ENCODE data around the gene TUSC2. TPM values are rescaled to one million over a fixed set of nuclear protein-coding genes. Genes with fewer than 3 reads are reported as not detected.

The TUSC2 gene
- total and polyA plus RNA-seq, 2 experiments from 2014 or later, result 30.0 to 45.6 TPM

DNA sequence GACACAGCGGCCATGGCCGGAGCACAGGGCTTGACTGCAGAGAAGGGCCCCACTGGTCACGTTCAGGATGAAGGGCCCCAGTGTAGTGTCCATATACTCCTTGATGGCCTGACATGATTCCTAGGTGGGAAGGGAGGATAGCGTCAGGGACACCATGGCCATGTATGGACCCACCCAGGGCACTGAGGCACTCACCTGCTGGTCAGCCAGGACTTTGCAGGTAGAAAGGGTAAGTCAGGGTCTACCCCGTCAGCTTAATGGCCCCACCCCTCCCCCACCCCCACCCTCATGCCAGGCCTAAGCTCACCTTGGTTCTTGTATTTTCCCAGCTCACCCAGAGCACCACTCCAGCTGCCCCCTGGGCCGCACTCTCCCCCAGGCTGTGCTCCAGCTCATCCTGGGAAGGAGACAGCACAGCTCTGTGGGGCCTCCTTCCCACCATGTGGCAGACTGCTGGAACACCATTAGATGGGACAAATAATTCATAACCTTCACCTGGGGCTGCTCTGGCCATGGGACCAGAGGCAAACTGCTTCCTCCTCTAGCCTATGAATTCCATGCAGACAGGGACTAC lies 27.3 kb downstream of the TUSC2 start:
- WGBS (ENCODE audit: low lambda C conversion rate, missing lambda C conversion rate), result 93% methylated on average over 6 of the region's 6 CpGs
- no peaks in the 10 kb centered on the region for H3K27me3 ChIP-seq
- H3K4me2 ChIP-seq, result peak overlapping the region; percentile 79
- no peak overlapping the region for H3K4me3 ChIP-seq
- no peaks in the 10 kb centered on the region for H3K9me2 ChIP-seq (replicated peaks; ENCODE audit: insufficient read depth)
- peaks cover 17% of the 10 kb centered on the region for H3K4me1 ChIP-seq (ENCODE audit: insufficient read depth)
- peak overlapping the region; percentile 94 for H3K27ac ChIP-seq
- H2AFZ ChIP-seq, result no peak overlapping the region
- no peaks in the 10 kb centered on the region for H3K36me3 ChIP-seq (replicated peaks; ENCODE audit: insufficient read depth, low read depth)
- DNase-seq (ENCODE audit: low spot score), result no peak
- peaks cover 11% of the 10 kb centered on the region for H3K79me2 ChIP-seq
- no peak for TF ChIP-seq EZH2phosphoT487 (IDR thresholded peaks at IDR 0.05; ENCODE audit: low read depth, severe bottlenecking, unreplicated experiment)
- TF ChIP-seq, protein P1, sequence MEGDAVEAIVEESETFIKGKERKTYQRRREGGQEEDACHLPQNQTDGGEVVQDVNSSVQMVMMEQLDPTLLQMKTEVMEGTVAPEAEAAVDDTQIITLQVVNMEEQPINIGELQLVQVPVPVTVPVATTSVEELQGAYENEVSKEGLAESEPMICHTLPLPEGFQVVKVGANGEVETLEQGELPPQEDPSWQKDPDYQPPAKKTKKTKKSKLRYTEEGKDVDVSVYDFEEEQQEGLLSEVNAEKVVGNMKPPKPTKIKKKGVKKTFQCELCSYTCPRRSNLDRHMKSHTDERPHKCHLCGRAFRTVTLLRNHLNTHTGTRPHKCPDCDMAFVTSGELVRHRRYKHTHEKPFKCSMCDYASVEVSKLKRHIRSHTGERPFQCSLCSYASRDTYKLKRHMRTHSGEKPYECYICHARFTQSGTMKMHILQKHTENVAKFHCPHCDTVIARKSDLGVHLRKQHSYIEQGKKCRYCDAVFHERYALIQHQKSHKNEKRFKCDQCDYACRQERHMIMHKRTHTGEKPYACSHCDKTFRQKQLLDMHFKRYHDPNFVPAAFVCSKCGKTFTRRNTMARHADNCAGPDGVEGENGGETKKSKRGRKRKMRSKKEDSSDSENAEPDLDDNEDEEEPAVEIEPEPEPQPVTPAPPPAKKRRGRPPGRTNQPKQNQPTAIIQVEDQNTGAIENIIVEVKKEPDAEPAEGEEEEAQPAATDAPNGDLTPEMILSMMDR (IDR thresholded peaks at IDR 0.05; ENCODE audit: poor library complexity), result no peak
- no peak for TF ChIP-seq EZH2 (IDR thresholded peaks at IDR 0.05; ENCODE audit: borderline replicate concordance)
- H4K20me1 ChIP-seq (ENCODE audit: insufficient read depth, poor library complexity, severe bottlenecking), result no peaks in the 10 kb centered on the region
- H3K9me3 ChIP-seq (ENCODE audit: low read depth), result no peaks in the 10 kb centered on the region

DNA sequence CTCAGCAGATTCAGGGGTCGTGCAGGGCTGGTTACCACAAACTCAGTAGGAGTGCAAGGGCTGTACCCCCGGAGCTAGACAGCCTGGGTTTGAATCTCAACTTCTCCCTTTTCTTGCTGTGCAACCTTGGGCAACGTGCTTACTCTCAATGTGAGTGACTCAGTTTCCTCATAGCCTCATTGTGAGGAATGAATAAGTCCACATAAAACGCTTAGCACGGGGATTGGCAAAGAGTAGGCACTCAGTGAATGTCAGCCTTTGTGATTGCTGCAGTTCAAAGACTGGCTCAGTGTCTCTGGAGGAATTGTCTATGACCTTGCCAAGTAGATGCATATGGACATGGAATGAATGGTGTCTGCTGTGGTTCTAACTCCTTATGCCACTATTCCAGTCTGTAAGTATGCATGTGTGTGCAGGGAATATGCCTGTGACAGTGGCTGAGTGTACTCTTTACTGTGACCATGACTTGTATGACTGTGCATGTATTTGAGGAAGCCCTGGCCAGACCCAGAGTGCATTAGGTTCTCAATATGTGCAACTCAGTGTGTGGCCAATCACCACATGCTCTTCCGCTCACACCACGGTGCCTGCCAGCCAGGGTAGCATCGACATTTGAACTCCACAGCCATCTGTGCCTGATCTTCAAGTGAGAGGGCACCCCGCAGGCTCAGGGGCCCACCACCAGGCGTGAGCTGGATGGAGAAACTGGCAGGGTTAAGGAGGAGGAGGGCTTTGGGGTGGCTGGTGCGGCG lies 27.9 kb downstream of the TUSC2 start:
- H3K27ac ChIP-seq, result peak overlapping the region; percentile 94
- no peaks in the 10 kb centered on the region for H3K27me3 ChIP-seq
- TF ChIP-seq, protein P1 (IDR thresholded peaks at IDR 0.05; ENCODE audit: poor library complexity), result no peak
- TF ChIP-seq EZH2 (IDR thresholded peaks at IDR 0.05; ENCODE audit: borderline replicate concordance), result no peak
- TF ChIP-seq EZH2phosphoT487 (IDR thresholded peaks at IDR 0.05; ENCODE audit: low read depth, severe bottlenecking, unreplicated experiment), result no peak
- no peaks in the 10 kb centered on the region for H4K20me1 ChIP-seq (ENCODE audit: insufficient read depth, poor library complexity, severe bottlenecking)
- H3K9me3 ChIP-seq (ENCODE audit: low read depth), result no peaks in the 10 kb centered on the region
- peaks cover 17% of the 10 kb centered on the region for H3K4me1 ChIP-seq (ENCODE audit: insufficient read depth)
- H2AFZ ChIP-seq, result peak overlapping the region; percentile 23
- peaks cover 11% of the 10 kb centered on the region for H3K79me2 ChIP-seq
- H3K4me3 ChIP-seq, result peak overlapping the region; percentile 5
- WGBS (ENCODE audit: low lambda C conversion rate, missing lambda C conversion rate), result 71% methylated on average over 12 of the region's 12 CpGs
- DNase-seq (ENCODE audit: low spot score), result no peak
- H3K4me2 ChIP-seq, result peak overlapping the region; percentile 79
- H3K36me3 ChIP-seq (replicated peaks; ENCODE audit: insufficient read depth, low read depth), result no peaks in the 10 kb centered on the region
- no peaks in the 10 kb centered on the region for H3K9me2 ChIP-seq (replicated peaks; ENCODE audit: insufficient read depth)

DNA sequence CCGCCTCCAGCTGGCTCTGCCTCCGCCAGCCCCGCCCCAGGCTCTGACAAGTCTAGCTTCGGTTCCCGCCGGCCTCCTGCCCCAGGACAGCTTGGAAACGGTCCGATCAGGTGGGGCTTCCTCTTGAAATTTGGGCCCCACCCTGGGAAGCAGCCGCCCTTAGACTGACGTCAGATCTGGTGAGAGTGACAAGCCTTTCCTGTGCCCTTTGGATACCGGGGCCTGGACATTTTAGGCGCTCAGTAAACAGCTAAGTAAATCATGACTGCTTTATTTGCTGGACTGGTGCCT lies 28.4 kb downstream of the TUSC2 start:
- Histone ChIP-seq H3K27ac (peak overlapping the region; percentile 94), H3K9me2 (replicated peaks; ENCODE audit: insufficient read depth) (no peaks in the 10 kb centered on the region), H3K27me3 (no peaks in the 10 kb centered on the region), H3K36me3 (replicated peaks; ENCODE audit: insufficient read depth, low read depth) (no peaks in the 10 kb centered on the region), H3K4me3 (peak overlapping the region; percentile 5), H4K20me1 (ENCODE audit: insufficient read depth, poor library complexity, severe bottlenecking) (no peaks in the 10 kb centered on the region), H3K79me2 (peaks cover 11% of the 10 kb centered on the region), H2AFZ (peak overlapping the region; percentile 23), H3K4me1 (ENCODE audit: insufficient read depth) (peaks cover 17% of the 10 kb centered on the region), H3K4me2 (peak overlapping the region; percentile 79), H3K9me3 (ENCODE audit: low read depth) (no peaks in the 10 kb centered on the region)
- no peak for DNase-seq (ENCODE audit: low spot score)
- TF ChIP-seq EZH2phosphoT487 (IDR thresholded peaks at IDR 0.05; ENCODE audit: low read depth, severe bottlenecking, unreplicated experiment) (no peak), EZH2 (IDR thresholded peaks at IDR 0.05; ENCODE audit: borderline replicate concordance) (no peak)
- TF ChIP-seq, protein P1 (IDR thresholded peaks at IDR 0.05; ENCODE audit: poor library complexity), result no peak
- 3% methylated on average over 12 of the region's 12 CpGs for WGBS (ENCODE audit: low lambda C conversion rate, missing lambda C conversion rate)

All from hepatocyte (in vitro differentiated cells).